ENCODE data around the gene FAR1.

DNA sequence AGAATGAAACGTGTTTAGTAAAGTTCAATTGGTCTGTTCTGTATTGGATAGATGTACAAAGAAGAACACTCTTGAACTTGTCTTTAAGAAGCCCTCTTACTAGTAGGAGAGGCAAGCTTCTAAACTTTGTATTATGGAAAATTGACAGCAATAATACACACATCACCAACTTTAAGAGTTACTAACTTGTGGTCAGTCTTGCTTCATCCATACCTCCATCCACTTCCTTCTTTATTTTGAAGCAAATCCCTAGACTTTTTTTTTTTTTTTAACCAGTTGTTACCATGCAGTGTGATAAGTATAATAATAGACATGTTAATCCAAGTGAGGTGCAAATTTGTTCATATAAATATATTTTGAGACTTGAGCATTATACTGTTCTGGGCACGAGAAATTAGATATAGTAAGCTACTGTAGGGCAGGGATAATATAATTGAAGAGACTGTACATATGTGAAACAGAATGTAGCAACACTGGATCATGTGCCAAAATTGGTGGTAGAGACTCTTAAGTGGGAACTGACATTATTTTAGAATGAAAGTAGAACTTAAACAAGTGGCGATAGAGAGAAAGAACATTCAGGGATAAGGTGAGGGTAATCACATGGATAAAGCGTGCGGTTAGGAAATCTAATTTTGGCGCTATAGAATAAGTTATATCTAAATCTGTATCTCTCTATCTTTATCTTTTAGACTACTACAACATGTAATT is 6.5 kb downstream of the FAR1 start:
- TF ChIP-seq CTCF (IDR thresholded peaks at IDR 0.05) (no peak), POLR2A (IDR thresholded peaks at IDR 0.05) (no peak), POLR2AphosphoS5 (IDR thresholded peaks at IDR 0.05) (no peak)
